K562 (cell line): ENCODE results near the gene NES. TPM values are rescaled to one million over a fixed set of nuclear protein-coding genes. Genes with fewer than 3 reads are reported as not detected.

Experiments used
- FOXK2 ChIP-seq, 2 experiments: fragments of 450-650 bp; IDR thresholded peaks in 1 of 2; conservative IDR thresholded peaks in 1 of 2; 2 replicates each; pipeline ENCODE4 v1.6.1; 2016; ENCODE audit warnings: low read depth in 2 of 2, mild to moderate bottlenecking in 1 of 2
- POLR2A ChIP-seq: fragments of 450-650 bp; conservative IDR thresholded peaks from 2 replicates; pipeline ENCODE4 v1.6.1; 2016
- polyA plus RNA-seq, 8 experiments: library from polyadenylated mRNA; depleted of rRNA in 4 of 8; stranded (reverse) in 5 of 8; unstranded in 3 of 8; fragments of >200 nt; fragmentation: Nextera tagmentation in 2 of 8; fragmentation: Illumina TruSeq in 1 of 8; extraction: Ambion mirVana in 2 of 8; extraction: Trizol in 1 of 8; gene quantifications; 2 replicates each; pipeline versions ENCODE4 v1.2.1 to v1.2.3, GENCODE V29; 2011 to 2014; ENCODE audit warnings: inconsistent platforms in 1 of 8, missing spikeins in 1 of 8
- total RNA-seq, 7 experiments: library from RNA; depleted of rRNA in 6 of 7; stranded (reverse); fragments of >200 nt in 6 of 7; fragmentation: Illumina TruSeq in 2 of 7; extraction: Trizol in 2 of 7; gene quantifications; 2 replicates each; pipeline versions ENCODE4 v1.2.1 to v1.2.3, GENCODE V29; 2011 to 2021; ENCODE audit warnings: low replicate concordance in 1 of 7
- TF ChIP-seq, protein P1 (sequence below): fragments of 450-650 bp; IDR thresholded peaks from 2 replicates; pipeline ENCODE4 v1.7.0; 2016; ENCODE audit warnings: borderline replicate concordance
- TF ChIP-seq, protein P2 (sequence below): fragments of 250-450 bp; sonication (Bioruptor Pico); IDR thresholded peaks from 2 replicates; pipeline ENCODE4 v1.5.0; 2021
- TF ChIP-seq, protein P3 (sequence below), 3 experiments: fragments of 200-800 bp in 1 of 3; sonication (Bioruptor generic) in 1 of 3; sonication (generic) in 1 of 3; formaldehyde crosslinking in 1 of 3; IDR thresholded peaks; 2 replicates each; pipeline versions ENCODE4 v1.6.1 to v1.8.0; 2016 to 2022; ENCODE audit warnings: mild to moderate bottlenecking in 2 of 3, missing compliant biosample characterization in 2 of 3, missing genetic modification characterization in 2 of 3, missing genetic modification reagents in 1 of 3

Gene NES
- total and polyA plus RNA-seq, 9 of the 15 experiments (the other 6 are each of a cell fraction or from before 2014, with no cell fraction given), result 0.10 to 8.6 (median 4.2) TPM

DNA sequence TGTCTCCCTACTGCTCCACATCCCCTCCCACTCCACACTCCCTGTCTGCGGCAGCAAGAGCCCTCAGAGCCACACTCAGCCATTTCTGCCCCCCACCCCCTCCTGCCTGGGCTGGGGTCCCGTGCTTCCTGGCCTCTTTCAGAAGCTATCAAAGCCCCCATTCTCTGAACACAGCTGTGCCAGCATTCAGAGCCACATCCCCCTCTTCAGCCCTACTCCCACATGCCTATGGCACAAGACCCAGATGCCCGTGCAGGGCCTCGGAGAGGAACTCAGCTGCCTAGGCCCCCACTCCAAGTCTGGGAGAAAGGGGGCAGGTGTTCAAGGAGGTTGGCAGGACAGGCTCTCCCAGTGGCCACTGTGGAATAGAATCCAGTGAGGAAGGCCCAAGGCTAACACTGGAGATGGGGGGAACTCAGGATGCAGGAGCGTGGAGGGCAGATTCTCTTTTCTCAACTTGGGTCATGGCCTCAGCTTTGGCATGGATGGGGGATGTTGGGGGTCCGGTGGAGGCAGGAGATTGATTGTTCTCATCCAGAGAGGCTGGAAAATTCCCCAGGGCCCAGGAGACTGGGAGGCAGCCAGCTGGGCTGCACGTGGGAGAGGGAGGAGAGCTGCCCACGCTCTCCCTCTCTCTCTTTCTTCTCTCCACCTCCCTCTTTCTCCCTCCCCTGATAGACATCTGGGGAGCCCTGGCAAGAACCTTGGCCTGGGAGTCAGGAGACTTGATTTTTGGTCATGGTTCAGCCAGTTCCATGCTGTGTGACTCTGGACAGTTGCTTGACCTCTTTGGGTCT lies 38.8 kb downstream of the NES start (continued):
- TF ChIP-seq FOXK2 (conservative IDR thresholded peaks at IDR 0.05 in 1 of 2, IDR thresholded peaks at IDR 0.05 in 1 of 2; ENCODE audit: low read depth in 2 of 2) (no peak), POLR2A (peak; percentile 58)
- TF ChIP-seq, protein P1, sequence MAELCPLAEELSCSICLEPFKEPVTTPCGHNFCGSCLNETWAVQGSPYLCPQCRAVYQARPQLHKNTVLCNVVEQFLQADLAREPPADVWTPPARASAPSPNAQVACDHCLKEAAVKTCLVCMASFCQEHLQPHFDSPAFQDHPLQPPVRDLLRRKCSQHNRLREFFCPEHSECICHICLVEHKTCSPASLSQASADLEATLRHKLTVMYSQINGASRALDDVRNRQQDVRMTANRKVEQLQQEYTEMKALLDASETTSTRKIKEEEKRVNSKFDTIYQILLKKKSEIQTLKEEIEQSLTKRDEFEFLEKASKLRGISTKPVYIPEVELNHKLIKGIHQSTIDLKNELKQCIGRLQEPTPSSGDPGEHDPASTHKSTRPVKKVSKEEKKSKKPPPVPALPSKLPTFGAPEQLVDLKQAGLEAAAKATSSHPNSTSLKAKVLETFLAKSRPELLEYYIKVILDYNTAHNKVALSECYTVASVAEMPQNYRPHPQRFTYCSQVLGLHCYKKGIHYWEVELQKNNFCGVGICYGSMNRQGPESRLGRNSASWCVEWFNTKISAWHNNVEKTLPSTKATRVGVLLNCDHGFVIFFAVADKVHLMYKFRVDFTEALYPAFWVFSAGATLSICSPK, result no peak
- TF ChIP-seq, protein P2, sequence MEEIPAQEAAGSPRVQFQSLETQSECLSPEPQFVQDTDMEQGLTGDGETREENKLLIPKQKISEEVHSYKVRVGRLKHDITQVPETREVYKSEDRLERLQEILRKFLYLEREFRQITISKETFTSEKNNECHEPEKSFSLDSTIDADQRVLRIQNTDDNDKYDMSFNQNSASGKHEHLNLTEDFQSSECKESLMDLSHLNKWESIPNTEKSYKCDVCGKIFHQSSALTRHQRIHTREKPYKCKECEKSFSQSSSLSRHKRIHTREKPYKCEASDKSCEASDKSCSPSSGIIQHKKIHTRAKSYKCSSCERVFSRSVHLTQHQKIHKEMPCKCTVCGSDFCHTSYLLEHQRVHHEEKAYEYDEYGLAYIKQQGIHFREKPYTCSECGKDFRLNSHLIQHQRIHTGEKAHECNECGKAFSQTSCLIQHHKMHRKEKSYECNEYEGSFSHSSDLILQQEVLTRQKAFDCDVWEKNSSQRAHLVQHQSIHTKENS (CRISPR knock-in tag), result no peak
- TF ChIP-seq, protein P3, sequence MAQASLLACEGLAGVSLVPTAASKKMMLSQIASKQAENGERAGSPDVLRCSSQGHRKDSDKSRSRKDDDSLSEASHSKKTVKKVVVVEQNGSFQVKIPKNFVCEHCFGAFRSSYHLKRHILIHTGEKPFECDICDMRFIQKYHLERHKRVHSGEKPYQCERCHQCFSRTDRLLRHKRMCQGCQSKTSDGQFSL (CRISPR knock-in tag; IDR thresholded peaks at IDR 0.05), result no peak
- TF ChIP-seq, protein P3 (tag; IDR thresholded peaks at IDR 0.05), result no peak
